Caco-2 (cell line): ENCODE measurements around the gene FAM180B. TPM values are rescaled to one million over a fixed set of nuclear protein-coding genes. Genes with fewer than 3 reads are reported as not detected.
"Not testable (repeated sequence)": the region's sequence is repeated elsewhere in the genome, so short reads cannot be mapped to it uniquely, and the experiment has no call there.

ENCODE experiments used
- BruUV-seq: library from RNA; stranded (reverse); fragments of 400-500 nt; replicated peaks from 2 replicates; lab custom pipeline; 2021; lab: Mats Ljungman, UMichigan
- CTCF ChIA-PET: fragments of 300-600 bp; sonication (Branson Sonifier 250); formaldehyde crosslinking; loops from one replicate; lab custom pipeline; 2022; ENCODE audit warnings: antibody characterized with exemption; lab: Charles Lee
- POLR2A ChIA-PET: fragments of 300-600 bp; sonication (Branson Sonifier 250); formaldehyde crosslinking; loops from one replicate; lab custom pipeline; 2022; ENCODE audit warnings: antibody characterized with exemption; lab: Charles Lee
- DNase-seq, 2 experiments: peaks; one replicate each; pipeline versions ENCODE4 v3.0.0 to v3.0.0-alpha.2; 2020 to 2022
- H3K27me3 ChIP-seq: replicated peaks from 2 replicates; pipeline ENCODE4 v1.6.0; 2011; ENCODE audit warnings: low read length; ENCODE audit not compliant: control insufficient read depth, insufficient read depth
- H3K36me3 ChIP-seq: 2 replicates; pipeline ENCODE4 v1.5.1; 2011; ENCODE audit warnings: low read length; ENCODE audit not compliant: control insufficient read depth, insufficient read depth
- H3K4me1 ChIP-seq: fragments of 250-450 bp; sonication (Bioruptor Pico); 2 replicates; pipeline ENCODE4 v1.5.1; 2020; ENCODE audit warnings: mild to moderate bottlenecking
- H3K4me3 ChIP-seq: 2 replicates; pipeline ENCODE4 v1.5.1; 2011; ENCODE audit warnings: low read depth, mild to moderate bottlenecking, control low read depth, low read length
- H3K9me3 ChIP-seq: fragments of 250-450 bp; sonication (Bioruptor Pico); 2 replicates; pipeline ENCODE4 v1.5.1; 2020; ENCODE audit warnings: mild to moderate bottlenecking, moderate library complexity
- H3K27ac Mint-ChIP-seq: one replicate; pipeline ENCODE4 v1.8.0; 2022; ENCODE audit warnings: mixed read lengths; ENCODE audit not compliant: unreplicated experiment
- H3K27me3 Mint-ChIP-seq: one replicate; pipeline ENCODE4 v1.8.0; 2022; ENCODE audit warnings: mixed read lengths; ENCODE audit not compliant: insufficient read depth, unreplicated experiment
- H3K36me3 Mint-ChIP-seq: one replicate; pipeline ENCODE4 v1.8.0; 2022; ENCODE audit warnings: mild to moderate bottlenecking, mixed read lengths; ENCODE audit not compliant: insufficient read depth, unreplicated experiment
- H3K4me1 Mint-ChIP-seq: one replicate; pipeline ENCODE4 v1.8.0; 2022; ENCODE audit warnings: low read depth, mixed read lengths; ENCODE audit not compliant: unreplicated experiment
- H3K4me3 Mint-ChIP-seq: one replicate; pipeline ENCODE4 v1.8.0; 2022; ENCODE audit warnings: mild to moderate bottlenecking, moderate library complexity, mixed read lengths; ENCODE audit not compliant: unreplicated experiment
- H3K9me3 Mint-ChIP-seq: one replicate; pipeline ENCODE4 v1.8.0; 2022; ENCODE audit warnings: mixed read lengths; ENCODE audit not compliant: unreplicated experiment
- CTCF ChIP-seq, 2 experiments: fragments of 200-600 bp in 1 of 2; IDR thresholded peaks; 1 replicate in 1 of 2; 2 replicates in 1 of 2; pipeline versions ENCODE4 v1.5.1 to v1.8.0; 2011 to 2022; ENCODE audit warnings: antibody characterized with exemption in 1 of 2, control low read depth in 1 of 2, inconsistent platforms in 1 of 2, low read depth in 1 of 2, low read length in 1 of 2, mild to moderate bottlenecking in 1 of 2, moderate library complexity in 1 of 2; ENCODE audit not compliant: insufficient read depth in 1 of 2, severe bottlenecking in 1 of 2, unreplicated experiment in 1 of 2
- intact Hi-C: fragments of 100-400 bp; cut with micrococcal nuclease; formaldehyde crosslinking; loops from one replicate; pipeline ENCODE4 v1.10.0; 2022; ENCODE audit not compliant: unreplicated experiment
- total RNA-seq: library from RNA; stranded (reverse); gene quantifications from 2 replicates; pipeline ENCODE4 v1.2.3, GENCODE V29; 2022

FAM180B gene
- total RNA-seq, 1 experiment from 2014 or later: not detected

DNA sequence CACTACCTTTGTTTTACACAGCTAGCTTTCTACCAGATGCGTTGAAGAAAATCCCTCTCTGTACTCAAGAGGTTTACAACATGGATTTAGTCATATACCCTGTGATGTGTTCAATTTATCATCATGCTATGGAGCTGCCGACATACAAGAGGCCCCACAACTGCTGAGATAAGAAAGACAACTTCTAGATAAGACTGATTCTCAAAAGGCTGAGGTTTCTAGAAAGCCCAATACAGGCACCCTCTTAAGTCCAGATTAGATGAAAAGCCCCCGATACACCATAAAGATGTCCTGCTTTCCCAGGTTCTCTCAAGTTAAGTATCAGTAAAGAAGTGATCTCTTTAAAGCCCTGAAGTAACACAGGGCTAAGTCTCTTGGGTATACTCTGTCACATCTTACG lies 41.5 kb downstream of the FAM180B start:
- Histone ChIP-seq H3K9me3 (no peaks in the 10 kb centered on the region), H3K4me1 (peaks cover 6% of the 10 kb centered on the region; the same call in 1 of the 2 replicates), H3K36me3 (peaks cover 3% of the 10 kb centered on the region), H3K27me3 (no peaks in the 10 kb centered on the region), H3K4me3 (no peak overlapping the region)
- TF ChIP-seq CTCF (IDR thresholded peaks at IDR 0.05; ENCODE audit: insufficient read depth in 1 of 2, low read depth in 1 of 2, low read length in 1 of 2, severe bottlenecking in 1 of 2, unreplicated experiment in 1 of 2): no peak
- intact Hi-C loops: no loop called here
- peaks cover 88% of the 10 kb centered on the region for H3K36me3 Mint-ChIP-seq
- H3K9me3 Mint-ChIP-seq: no peaks in the 10 kb centered on the region
- no peak for DNase-seq
- ChIA-PET CTCF (interaction anchor here (1.2 kb wide), 1 partner anchor 156 kb away, joined by 5 read pairs; no protein-coding TSS in a partner anchor), POLR2A (no interaction called here)
- no peak overlapping the region for H3K27ac Mint-ChIP-seq
- no peaks in the 10 kb centered on the region for H3K4me1 Mint-ChIP-seq
- H3K27me3 Mint-ChIP-seq: no peaks in the 10 kb centered on the region
- no peak overlapping the region for H3K4me3 Mint-ChIP-seq
- BruUV-seq: no TSS peak

GRCh38 chr11:47631473-47631872 lies 45.0 kb downstream of the FAM180B start:
- Histone ChIP-seq H3K4me3 (no peak overlapping the region), H3K9me3 (no peaks in the 10 kb centered on the region), H3K27me3 (no peaks in the 10 kb centered on the region), H3K36me3 (peaks cover 2% of the 10 kb centered on the region; the same call in 1 of the 2 replicates), H3K4me1 (peaks cover 6% of the 10 kb centered on the region; the same call in 1 of the 2 replicates)
- intact Hi-C loops: no loop called here
- Mint-ChIP-seq H3K4me1 (no peaks in the 10 kb centered on the region), H3K27ac (no peak overlapping the region), H3K9me3 (no peaks in the 10 kb centered on the region), H3K36me3 (peaks cover 93% of the 10 kb centered on the region), H3K27me3 (no peaks in the 10 kb centered on the region), H3K4me3 (no peak overlapping the region)
- DNase-seq: no peak
- CTCF ChIA-PET: no interaction called here
- no TSS peak for BruUV-seq
- no peak for TF ChIP-seq CTCF (IDR thresholded peaks at IDR 0.05; ENCODE audit: insufficient read depth in 1 of 2, low read depth in 1 of 2, low read length in 1 of 2, severe bottlenecking in 1 of 2, unreplicated experiment in 1 of 2)
- POLR2A ChIA-PET: no interaction called here

- H3K27me3 Mint-ChIP-seq, H3K9me3 Mint-ChIP-seq, H3K27me3 ChIP-seq, DNase-seq, POLR2A ChIA-PET, H3K4me3 ChIP-seq, H3K4me3 Mint-ChIP-seq, intact Hi-C loops, H3K4me1 ChIP-seq, H3K36me3 ChIP-seq, CTCF ChIA-PET, H3K27ac Mint-ChIP-seq, BruUV-seq, H3K9me3 ChIP-seq, H3K4me1 Mint-ChIP-seq: not testable (repeated sequence)
- peaks cover 82% of the 10 kb centered on the region for H3K36me3 Mint-ChIP-seq
These were observed 49.9 kb downstream of the FAM180B start for GRCh38 chr11:47636331-47636730.

Other genes with a start within 250 kb of the FAM180B start
- not detected in 2 replicates for gene MYBPC3, start 234.0 kb upstream of the FAM180B start, total RNA-seq
- not detected in 2 replicates for gene SPI1, start 208.1 kb upstream of the FAM180B start, total RNA-seq
- gene SLC39A13, start 178.1 kb upstream of the FAM180B start, total RNA-seq: 27.1 and 30.8 TPM in 2 replicates
- 191 and 196 TPM in 2 replicates for gene PSMC3, start 160.2 kb upstream of the FAM180B start, total RNA-seq
- 0.93 and 2.0 TPM in 2 replicates for gene RAPSN, start 137.5 kb upstream of the FAM180B start, total RNA-seq
- 146 and 152 TPM in 2 replicates for gene CELF1, start 33.5 kb upstream of the FAM180B start, total RNA-seq
- 100 and 108 TPM in 2 replicates for gene PTPMT1, start 21.1 kb upstream of the FAM180B start, total RNA-seq
- 11.9 and 12.5 TPM in 2 replicates for gene KBTBD4, start 7.7 kb upstream of the FAM180B start, total RNA-seq
- gene NDUFS3, start 7.6 kb upstream of the FAM180B start, total RNA-seq: 183 and 185 TPM in 2 replicates
- gene C1QTNF4, start 7.7 kb downstream of the FAM180B start, total RNA-seq: 0.63 and 0.75 TPM in 2 replicates
- gene MTCH2, start 55.9 kb downstream of the FAM180B start, total RNA-seq: 165 and 167 TPM in 2 replicates
- 2.9 and 3.4 TPM in 2 replicates for gene AGBL2, start 128.7 kb downstream of the FAM180B start, total RNA-seq
- 104 and 112 TPM in 2 replicates for gene FNBP4, start 180.7 kb downstream of the FAM180B start, total RNA-seq